22Rv1 (cell line): ENCODE data around the gene RC3H2.
"Not testable (repeated sequence)": the region's sequence is repeated elsewhere in the genome, so short reads cannot be mapped to it uniquely, and the experiment has no call there.

Source experiments
- H3K27ac ChIP-seq: fragments of 450-650 bp; 2 replicates; pipeline ENCODE4 v1.5.1; 2017
- ZFX ChIP-seq: fragments of 450-650 bp; IDR thresholded peaks from 2 replicates; pipeline ENCODE4 v1.6.1; 2017; ENCODE audit warnings: antibody characterized with exemption, borderline replicate concordance
- TF ChIP-seq, protein P1 (sequence below): fragments of 450-650 bp; IDR thresholded peaks from 2 replicates; pipeline ENCODE4 v1.5.1; 2017; ENCODE audit warnings: mild to moderate bottlenecking

Gene RC3H2

DNA sequence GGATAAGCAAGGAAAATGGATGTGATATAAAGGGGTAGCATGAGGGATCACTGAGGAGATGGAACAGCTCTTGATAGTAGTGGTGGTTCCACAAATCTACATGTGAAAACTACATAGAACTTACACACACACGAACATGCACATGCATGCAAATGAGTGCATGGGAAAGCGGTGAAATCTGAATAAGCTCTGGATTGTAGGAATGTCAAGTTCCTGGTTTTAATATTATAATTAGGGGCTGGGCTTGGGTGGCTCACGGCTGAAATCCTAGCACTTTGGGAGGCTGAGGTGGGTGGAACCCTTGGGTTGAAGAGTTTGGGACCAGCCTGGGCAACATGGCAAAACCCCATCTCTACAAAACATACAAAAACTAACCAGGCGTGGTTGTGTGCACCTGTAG is 63.7 kb downstream of the RC3H2 start:
- no peak overlapping the region for H3K27ac ChIP-seq
- TF ChIP-seq, protein P1, sequence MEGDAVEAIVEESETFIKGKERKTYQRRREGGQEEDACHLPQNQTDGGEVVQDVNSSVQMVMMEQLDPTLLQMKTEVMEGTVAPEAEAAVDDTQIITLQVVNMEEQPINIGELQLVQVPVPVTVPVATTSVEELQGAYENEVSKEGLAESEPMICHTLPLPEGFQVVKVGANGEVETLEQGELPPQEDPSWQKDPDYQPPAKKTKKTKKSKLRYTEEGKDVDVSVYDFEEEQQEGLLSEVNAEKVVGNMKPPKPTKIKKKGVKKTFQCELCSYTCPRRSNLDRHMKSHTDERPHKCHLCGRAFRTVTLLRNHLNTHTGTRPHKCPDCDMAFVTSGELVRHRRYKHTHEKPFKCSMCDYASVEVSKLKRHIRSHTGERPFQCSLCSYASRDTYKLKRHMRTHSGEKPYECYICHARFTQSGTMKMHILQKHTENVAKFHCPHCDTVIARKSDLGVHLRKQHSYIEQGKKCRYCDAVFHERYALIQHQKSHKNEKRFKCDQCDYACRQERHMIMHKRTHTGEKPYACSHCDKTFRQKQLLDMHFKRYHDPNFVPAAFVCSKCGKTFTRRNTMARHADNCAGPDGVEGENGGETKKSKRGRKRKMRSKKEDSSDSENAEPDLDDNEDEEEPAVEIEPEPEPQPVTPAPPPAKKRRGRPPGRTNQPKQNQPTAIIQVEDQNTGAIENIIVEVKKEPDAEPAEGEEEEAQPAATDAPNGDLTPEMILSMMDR, result no peak
- TF ChIP-seq ZFX, result no peak

- H3K27ac ChIP-seq, result not testable (repeated sequence)
- TF ChIP-seq, protein P1, result peak; percentile 38
These were observed 66.7 kb downstream of the RC3H2 start for GRCh38 chr9:122838441-122838840.

DNA sequence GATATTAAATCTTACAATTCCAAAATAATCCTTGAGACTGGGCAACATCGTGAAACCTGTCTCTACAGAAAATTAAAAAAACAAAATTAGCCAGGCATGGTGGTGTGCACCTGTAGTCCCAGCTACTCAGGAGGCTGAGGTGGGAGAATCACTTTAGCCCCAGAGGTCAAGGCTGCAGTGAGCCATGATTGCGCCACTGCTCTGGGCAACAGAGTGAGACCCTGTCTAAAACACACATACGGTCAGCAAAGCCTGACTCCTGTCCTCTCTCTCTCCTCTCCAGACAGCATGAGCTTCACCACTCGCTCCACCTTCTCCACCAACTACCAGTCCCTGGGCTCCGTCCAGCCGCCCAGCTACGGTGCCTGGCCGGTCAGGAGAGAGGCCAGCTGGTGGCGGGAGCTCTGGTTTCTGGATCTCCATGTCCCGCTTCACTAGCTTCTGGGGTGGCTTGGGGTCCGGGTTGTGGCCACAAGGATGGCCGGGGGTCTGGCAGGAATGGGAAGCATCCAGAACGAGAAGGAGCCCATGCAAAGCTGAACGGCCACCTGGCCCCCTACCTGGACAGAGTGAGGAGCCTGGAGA is 67.8 kb downstream of the RC3H2 start:
- TF ChIP-seq, protein P1, result no peak
- no peak for TF ChIP-seq ZFX
- no peak overlapping the region for H3K27ac ChIP-seq

- H3K27ac ChIP-seq, result no peak overlapping the region
- TF ChIP-seq, protein P1, result no peak
- no peak for TF ChIP-seq ZFX
These were observed 69.8 kb downstream of the RC3H2 start for GRCh38 chr9:122835313-122835731.

DNA sequence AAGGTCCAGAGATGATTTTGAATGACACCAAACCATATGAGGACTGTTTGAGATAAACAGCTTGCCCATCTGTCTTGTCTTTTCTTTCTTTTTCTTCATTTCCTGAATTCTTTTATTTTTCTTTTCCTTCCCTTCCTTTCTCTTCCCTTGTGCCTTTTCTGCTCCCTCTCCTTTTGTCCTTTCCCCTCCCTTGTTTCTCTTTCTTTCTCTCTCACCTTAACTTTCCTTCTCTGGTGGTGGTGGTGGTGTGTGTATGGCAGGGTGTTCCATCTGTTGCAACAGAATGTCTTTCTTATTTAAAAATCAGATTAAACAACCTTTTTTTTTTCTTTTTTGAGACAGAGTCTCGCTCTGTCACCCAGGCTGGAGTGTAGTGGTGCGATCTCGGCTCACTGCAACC is 73.0 kb downstream of the RC3H2 start:
- TF ChIP-seq, protein P1, result no peak
- TF ChIP-seq ZFX, result no peak
- H3K27ac ChIP-seq, result no peak overlapping the region

GRCh38 chr9:122828965-122829284 is 76.2 kb downstream of the RC3H2 start:
- peak overlapping the region; percentile 74 for H3K27ac ChIP-seq

- TF ChIP-seq, protein P1, result no peak
- no peak for TF ChIP-seq ZFX
- H3K27ac ChIP-seq, result peak overlapping the region; percentile 74
These were observed 77.4 kb downstream of the RC3H2 start for GRCh38 chr9:122827761-122828093.

DNA sequence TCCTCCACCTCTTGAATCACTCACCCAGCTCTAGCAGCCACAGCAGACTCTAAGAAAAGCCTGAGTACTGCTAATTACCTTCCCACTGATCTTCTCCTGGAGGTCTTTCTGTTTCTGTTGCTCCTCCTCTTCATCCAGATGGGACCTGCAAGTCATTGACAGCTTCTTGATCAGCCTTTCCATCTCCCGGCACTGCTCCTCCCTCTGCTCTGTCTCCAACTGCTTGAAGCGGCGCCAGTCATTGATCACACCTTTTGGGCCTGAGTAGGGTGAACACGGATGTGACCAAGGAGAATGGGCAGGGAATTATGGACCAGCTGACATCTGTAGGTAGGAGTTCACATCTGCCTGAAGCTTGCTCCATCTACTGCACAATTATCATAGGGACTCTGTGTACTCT is 82.2 kb downstream of the RC3H2 start:
- TF ChIP-seq, protein P1, result no peak
- no peak for TF ChIP-seq ZFX
- no peak overlapping the region for H3K27ac ChIP-seq
